OCI-LY1 (cell line): ENCODE results near the gene NCAM1.

Source experiments
- H2AFZ ChIP-seq: fragments of 200-600 bp; sonication (generic), shearing (Covaris generic); 2 replicates; pipeline ENCODE4 v1.6.0; 2014; ENCODE audit warnings: antibody characterized with exemption, mild to moderate bottlenecking, low read length
- H3F3A ChIP-seq: fragments of 200-600 bp; sonication (generic), shearing (Covaris generic); 2 replicates; pipeline ENCODE4 v1.6.0; 2014; ENCODE audit warnings: mild to moderate bottlenecking, antibody characterized with exemption, low read length, moderate library complexity; ENCODE audit not compliant: insufficient read depth
- H3K27ac ChIP-seq: fragments of 200-600 bp; sonication (generic); 2 replicates; pipeline ENCODE4 v1.5.1; 2014; ENCODE audit warnings: low read length, mixed run types, mild to moderate bottlenecking, low read depth; ENCODE audit not compliant: poor library complexity, severe bottlenecking
- H3K27me3 ChIP-seq: fragments of 200-600 bp; sonication (generic); 2 replicates; pipeline ENCODE4 v1.6.0; 2014; ENCODE audit warnings: antibody characterized with exemption, mild to moderate bottlenecking, low read length, moderate library complexity; ENCODE audit not compliant: insufficient read depth
- H3K36me3 ChIP-seq: fragments of 200-600 bp; sonication (generic); 2 replicates; pipeline ENCODE4 v1.6.1; 2014; ENCODE audit warnings: mild to moderate bottlenecking, antibody characterized with exemption, low read length, moderate library complexity, mixed read lengths; ENCODE audit not compliant: insufficient read depth
- H3K4me1 ChIP-seq: fragments of 200-600 bp; sonication (generic); 2 replicates; pipeline ENCODE4 v1.5.1; 2014; ENCODE audit warnings: mild to moderate bottlenecking, low read length, moderate library complexity; ENCODE audit not compliant: insufficient read depth, severe bottlenecking
- H3K4me2 ChIP-seq: fragments of 200-600 bp; sonication (generic), shearing (Covaris generic); 2 replicates; pipeline ENCODE4 v1.6.1; 2014; ENCODE audit warnings: low read length
- H3K4me3 ChIP-seq: fragments of 200-600 bp; sonication (generic); 2 replicates; pipeline ENCODE4 v1.5.1; 2014; ENCODE audit warnings: low read length, low read depth, mild to moderate bottlenecking, mixed read lengths; ENCODE audit not compliant: poor library complexity, severe bottlenecking
- H3K79me2 ChIP-seq: fragments of 200-600 bp; shearing (Covaris generic); 2 replicates; pipeline ENCODE4 v1.6.1; 2016; ENCODE audit warnings: mixed run types, low read length, mixed read lengths; ENCODE audit not compliant: insufficient read depth
- H3K9ac ChIP-seq: fragments of 200-600 bp; sonication (generic), shearing (Covaris generic); 2 replicates; pipeline ENCODE4 v1.6.1; 2014; ENCODE audit warnings: mild to moderate bottlenecking, low read length, mixed read lengths
- H3K9me2 ChIP-seq: fragments of 200-600 bp; sonication (generic), shearing (Covaris generic); 2 replicates; pipeline ENCODE4 v1.6.1; 2014; ENCODE audit warnings: low read depth, mild to moderate bottlenecking, low read length, mixed read lengths
- H3K9me3 ChIP-seq: fragments of 200-600 bp; shearing (Covaris generic); 2 replicates; pipeline ENCODE4 v1.6.1; 2014; ENCODE audit warnings: low read length, mixed read lengths
- H4K20me1 ChIP-seq: fragments of 200-600 bp; sonication (generic), shearing (Covaris generic); 2 replicates; pipeline ENCODE4 v1.6.0; 2016; ENCODE audit warnings: mild to moderate bottlenecking, low read length; ENCODE audit not compliant: insufficient read depth
- CTCF ChIP-seq: fragments of 200-600 bp; sonication (generic), shearing (Covaris generic); IDR thresholded peaks from 2 replicates; pipeline ENCODE4 v1.5.1; 2017; ENCODE audit warnings: mild to moderate bottlenecking, antibody characterized with exemption, low read length, moderate library complexity, mixed read lengths
- EZH2 ChIP-seq: fragments of 200-600 bp; sonication (generic), shearing (Covaris generic); IDR thresholded peaks from 2 replicates; pipeline ENCODE4 v1.8.0; 2017; ENCODE audit warnings: borderline replicate concordance, mixed run types, mild to moderate bottlenecking, antibody characterized with exemption, low read length, moderate library complexity, mixed read lengths

The NCAM1 gene

GRCh38 chr11:113134626-113135025 lies 173.4 kb downstream of the NCAM1 start:
- Histone ChIP-seq H3K27me3 (peaks cover 7% of the 10 kb centered on the region; the same call in 1 of the 2 replicates), H4K20me1 (no peaks in the 10 kb centered on the region), H2AFZ (no peak overlapping the region), H3K36me3 (no peaks in the 10 kb centered on the region), H3K9ac (no peak overlapping the region), H3K27ac (no peak overlapping the region), H3K9me3 (no peaks in the 10 kb centered on the region), H3K79me2 (no peaks in the 10 kb centered on the region), H3K9me2 (no peaks in the 10 kb centered on the region), H3K4me1 (no peaks in the 10 kb centered on the region), H3K4me2 (no peak overlapping the region), H3F3A (no peaks in the 10 kb centered on the region), H3K4me3 (no peak overlapping the region)
- TF ChIP-seq EZH2: no peak
- TF ChIP-seq CTCF: no peak

GRCh38 chr11:113137713-113138529 lies 176.7 kb downstream of the NCAM1 start:
- Histone ChIP-seq H3K9me3 (no peaks in the 10 kb centered on the region), H3K36me3 (no peaks in the 10 kb centered on the region), H3K9me2 (no peaks in the 10 kb centered on the region), H2AFZ (no peak overlapping the region), H3K4me1 (no peaks in the 10 kb centered on the region), H3K27me3 (peaks cover 7% of the 10 kb centered on the region; the same call in 1 of the 2 replicates), H4K20me1 (no peaks in the 10 kb centered on the region), H3K9ac (no peak overlapping the region), H3K4me3 (no peak overlapping the region), H3K4me2 (no peak overlapping the region), H3K27ac (no peak overlapping the region), H3F3A (no peaks in the 10 kb centered on the region), H3K79me2 (no peaks in the 10 kb centered on the region)
- TF ChIP-seq EZH2 (no peak), CTCF (no peak)

DNA sequence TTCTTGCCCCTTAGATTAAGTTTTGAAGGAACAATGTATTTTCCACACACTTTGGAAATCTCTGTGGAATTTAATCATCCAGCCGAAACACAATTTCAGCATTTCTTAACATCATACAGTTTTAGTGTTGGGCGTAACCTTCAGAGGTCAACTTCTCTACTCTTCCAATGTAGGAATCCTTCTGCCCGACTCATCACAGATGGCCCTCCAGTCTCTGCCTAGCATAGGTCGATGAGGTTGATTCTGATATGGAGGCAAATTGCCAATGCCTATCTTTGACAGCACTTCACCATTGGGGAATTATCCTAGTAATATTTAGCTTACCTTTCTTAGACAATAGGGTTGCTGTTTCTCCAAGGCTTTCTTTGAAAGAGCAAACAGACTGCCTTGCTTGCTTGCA lies 177.5 kb downstream of the NCAM1 start:
- no peak overlapping the region for H3K4me3 ChIP-seq
- H3K27ac ChIP-seq: no peak overlapping the region
- H3K9me3 ChIP-seq: no peaks in the 10 kb centered on the region
- no peak overlapping the region for H3K9ac ChIP-seq
- H3K36me3 ChIP-seq: no peaks in the 10 kb centered on the region
- no peaks in the 10 kb centered on the region for H3K4me1 ChIP-seq
- no peak overlapping the region for H2AFZ ChIP-seq
- TF ChIP-seq EZH2 (no peak), CTCF (no peak)
- H3K79me2 ChIP-seq: no peaks in the 10 kb centered on the region
- H4K20me1 ChIP-seq: no peaks in the 10 kb centered on the region
- H3K9me2 ChIP-seq: no peaks in the 10 kb centered on the region
- H3K27me3 ChIP-seq: peaks cover 7% of the 10 kb centered on the region; the same call in 1 of the 2 replicates
- no peak overlapping the region for H3K4me2 ChIP-seq
- no peaks in the 10 kb centered on the region for H3F3A ChIP-seq
